RWPE2 (cell line): ENCODE results near the gene NUDT22.

ENCODE experiments used
- ATAC-seq: fragments of 200-7000 bp; cut with Tn5 transposase; 3 replicates; pipeline ENCODE4 v1.9.1; 2021; ENCODE audit warnings: low read depth
- DNase-seq: peaks from one replicate; pipeline ENCODE4 v3.0.0-alpha.2; 2020; ENCODE audit warnings: low spot score
- H3K27ac ChIP-seq: fragments of 450-650 bp; 2 replicates; pipeline ENCODE4 v1.5.1; 2017; ENCODE audit warnings: mild to moderate bottlenecking; ENCODE audit not compliant: poor library complexity, severe bottlenecking
- H3K27me3 ChIP-seq: fragments of 250-450 bp; sonication (Bioruptor Pico); 2 replicates; pipeline ENCODE4 v1.5.1; 2021; ENCODE audit warnings: mild to moderate bottlenecking, moderate library complexity; ENCODE audit not compliant: insufficient read depth, poor library complexity, severe bottlenecking
- H3K36me3 ChIP-seq: fragments of 250-450 bp; sonication (Bioruptor Pico); 2 replicates; pipeline ENCODE4 v1.5.1; 2020; ENCODE audit warnings: low read depth, mild to moderate bottlenecking, moderate library complexity
- H3K4me1 ChIP-seq: fragments of 250-450 bp; sonication (Bioruptor Pico); 2 replicates; pipeline ENCODE4 v1.5.1; 2021; ENCODE audit warnings: mild to moderate bottlenecking, moderate library complexity; ENCODE audit not compliant: insufficient read depth, poor library complexity, severe bottlenecking
- H3K4me3 ChIP-seq: fragments of 250-450 bp; sonication (Bioruptor Pico); 2 replicates; pipeline ENCODE4 v1.5.1; 2021; ENCODE audit warnings: mild to moderate bottlenecking, moderate library complexity; ENCODE audit not compliant: severe bottlenecking
- H3K9me3 ChIP-seq: fragments of 250-450 bp; sonication (Bioruptor Pico); 2 replicates; pipeline ENCODE4 v1.5.1; 2021; ENCODE audit warnings: mild to moderate bottlenecking, moderate library complexity; ENCODE audit not compliant: severe bottlenecking
- TF ChIP-seq, protein P1 (sequence below): fragments of 450-650 bp; IDR thresholded peaks from one replicate; pipeline ENCODE4 v1.5.1; 2017; ENCODE audit warnings: mild to moderate bottlenecking, moderate library complexity; ENCODE audit not compliant: poor library complexity, severe bottlenecking

The NUDT22 gene

DNA sequence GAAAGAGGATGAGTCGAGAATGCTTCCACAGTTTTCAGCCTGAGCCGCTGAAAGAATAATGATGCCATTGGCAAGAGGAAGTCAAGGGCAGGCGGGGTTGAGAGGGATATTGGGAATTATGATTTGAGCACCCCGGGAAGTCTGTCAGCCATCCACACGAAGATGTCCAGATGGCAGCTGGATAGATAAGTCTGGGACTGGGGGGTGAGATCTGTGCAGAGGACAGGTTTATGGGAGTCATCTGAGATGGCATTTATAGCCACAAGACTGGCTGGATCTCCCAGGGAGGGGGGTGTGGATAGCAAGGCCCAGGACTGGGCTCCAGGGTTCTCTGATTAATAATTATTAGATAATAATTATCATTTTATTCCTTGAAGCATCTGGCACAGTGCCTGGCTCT, 45.2 kb upstream of the NUDT22 start:
- H3K4me1 ChIP-seq, result peaks cover 8% of the 10 kb centered on the region
- TF ChIP-seq, protein P1, sequence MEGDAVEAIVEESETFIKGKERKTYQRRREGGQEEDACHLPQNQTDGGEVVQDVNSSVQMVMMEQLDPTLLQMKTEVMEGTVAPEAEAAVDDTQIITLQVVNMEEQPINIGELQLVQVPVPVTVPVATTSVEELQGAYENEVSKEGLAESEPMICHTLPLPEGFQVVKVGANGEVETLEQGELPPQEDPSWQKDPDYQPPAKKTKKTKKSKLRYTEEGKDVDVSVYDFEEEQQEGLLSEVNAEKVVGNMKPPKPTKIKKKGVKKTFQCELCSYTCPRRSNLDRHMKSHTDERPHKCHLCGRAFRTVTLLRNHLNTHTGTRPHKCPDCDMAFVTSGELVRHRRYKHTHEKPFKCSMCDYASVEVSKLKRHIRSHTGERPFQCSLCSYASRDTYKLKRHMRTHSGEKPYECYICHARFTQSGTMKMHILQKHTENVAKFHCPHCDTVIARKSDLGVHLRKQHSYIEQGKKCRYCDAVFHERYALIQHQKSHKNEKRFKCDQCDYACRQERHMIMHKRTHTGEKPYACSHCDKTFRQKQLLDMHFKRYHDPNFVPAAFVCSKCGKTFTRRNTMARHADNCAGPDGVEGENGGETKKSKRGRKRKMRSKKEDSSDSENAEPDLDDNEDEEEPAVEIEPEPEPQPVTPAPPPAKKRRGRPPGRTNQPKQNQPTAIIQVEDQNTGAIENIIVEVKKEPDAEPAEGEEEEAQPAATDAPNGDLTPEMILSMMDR, result no peak
- DNase-seq (no peak), ATAC-seq (no peak)
- no peaks in the 10 kb centered on the region for H3K27me3 ChIP-seq
- H3K4me3 ChIP-seq, result no peak overlapping the region
- H3K36me3 ChIP-seq, result no peaks in the 10 kb centered on the region
- no peaks in the 10 kb centered on the region for H3K9me3 ChIP-seq
- H3K27ac ChIP-seq, result peak overlapping the region; percentile 13

DNA sequence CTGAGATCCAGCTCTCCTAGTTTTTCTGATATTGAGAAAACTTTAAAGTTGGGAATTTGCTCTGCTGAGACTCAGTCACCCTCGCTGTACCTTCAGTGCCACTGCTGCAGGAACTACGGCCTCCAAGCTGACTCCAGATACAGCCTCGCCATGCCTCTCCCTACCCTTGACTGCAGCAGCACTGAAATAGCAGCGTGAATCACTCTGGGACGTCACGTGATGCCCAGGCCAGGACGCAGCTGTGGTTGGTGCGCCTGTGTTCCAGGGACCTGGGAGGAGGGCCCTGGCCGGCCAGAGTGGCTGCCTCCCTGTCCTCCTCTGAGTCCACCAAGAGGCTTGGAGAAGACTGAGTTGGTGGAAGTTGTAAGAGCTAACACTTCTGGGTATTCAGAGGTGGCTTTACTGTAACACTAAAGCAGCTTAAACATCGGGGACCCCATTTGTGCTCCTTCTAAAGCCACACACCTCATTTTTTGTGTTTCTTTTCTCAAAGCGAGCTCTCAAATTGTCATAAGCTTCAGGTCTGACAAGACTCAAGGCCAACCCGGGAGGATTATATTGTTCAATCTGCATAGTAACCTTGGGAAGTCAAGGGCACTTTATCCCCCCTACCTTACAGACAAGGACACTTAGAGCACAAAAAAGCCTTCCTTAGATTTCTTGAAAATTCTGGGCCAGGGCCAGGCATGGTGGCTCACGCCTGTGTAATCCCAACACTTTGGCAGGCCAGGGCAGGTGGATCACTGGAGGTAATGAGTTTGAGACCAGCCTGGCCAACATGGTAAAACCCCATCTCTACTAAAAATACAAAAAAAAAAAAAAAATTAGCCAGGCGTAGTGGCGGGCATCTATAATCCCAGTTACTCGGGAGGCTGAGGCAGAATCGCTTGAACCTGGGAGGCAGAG, 44.3 kb upstream of the NUDT22 start:
- ATAC-seq, result peak; percentile 32
- H3K27ac ChIP-seq, result peak overlapping the region; percentile 13
- H3K36me3 ChIP-seq, result no peaks in the 10 kb centered on the region
- no peaks in the 10 kb centered on the region for H3K9me3 ChIP-seq
- H3K27me3 ChIP-seq, result no peaks in the 10 kb centered on the region
- TF ChIP-seq, protein P1, result no peak
- H3K4me3 ChIP-seq, result no peak overlapping the region
- DNase-seq, result no peak
- H3K4me1 ChIP-seq, result peaks cover 8% of the 10 kb centered on the region

DNA sequence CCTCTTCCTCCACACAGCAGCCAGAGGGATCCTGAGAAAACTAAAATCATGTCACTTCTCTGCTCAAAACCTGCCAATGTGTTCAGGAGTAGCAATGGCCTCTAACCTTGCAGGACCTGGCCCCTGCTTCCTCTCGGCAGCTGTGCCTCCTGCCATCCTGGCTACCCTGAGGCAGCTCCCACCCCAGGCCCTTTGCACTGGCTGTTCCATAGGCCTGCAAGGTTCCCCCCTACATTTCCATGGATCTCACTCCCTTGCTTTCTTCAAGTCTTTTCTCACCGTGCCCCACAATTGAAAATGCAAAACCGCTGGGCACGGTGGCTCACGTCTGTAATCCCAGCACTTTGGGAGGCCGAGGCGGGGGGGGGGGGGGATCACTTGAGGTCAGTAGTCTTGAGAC, 42.2 kb upstream of the NUDT22 start:
- Histone ChIP-seq H3K27me3 (no peaks in the 10 kb centered on the region), H3K27ac (no peak overlapping the region), H3K9me3 (no peaks in the 10 kb centered on the region), H3K4me1 (peaks cover 8% of the 10 kb centered on the region), H3K4me3 (no peak overlapping the region), H3K36me3 (peaks cover 6% of the 10 kb centered on the region)
- ATAC-seq (no peak), DNase-seq (no peak)
- TF ChIP-seq, protein P1, result no peak

DNA sequence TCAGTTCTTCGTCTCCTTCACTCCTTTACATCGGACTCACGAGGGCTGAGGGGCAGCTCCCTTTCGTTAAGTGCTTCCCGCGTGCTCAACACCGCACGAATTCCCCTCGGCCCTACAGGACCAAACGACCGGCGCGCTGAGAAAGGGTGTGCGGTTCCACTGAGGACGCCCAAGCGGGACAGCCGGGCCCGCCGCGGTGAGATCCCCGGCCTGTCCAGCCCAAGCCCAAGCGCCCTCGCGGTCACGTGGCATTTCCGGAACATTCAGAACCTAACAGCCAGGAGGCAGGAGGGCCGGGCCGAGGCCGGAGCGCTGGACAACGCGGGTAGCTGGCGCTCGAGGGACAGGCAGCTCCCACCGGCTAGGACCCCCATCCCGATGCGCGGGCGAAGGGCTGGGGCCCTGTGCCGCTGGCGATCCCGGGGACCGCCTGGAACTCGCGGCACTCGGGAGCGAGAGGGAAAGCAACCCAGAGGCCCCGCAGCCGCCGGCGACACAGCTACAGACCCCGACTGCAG, 40.8 kb upstream of the NUDT22 start:
- Histone ChIP-seq H3K4me1 (peaks cover 8% of the 10 kb centered on the region), H3K4me3 (peak overlapping the region; percentile 48), H3K27me3 (no peaks in the 10 kb centered on the region), H3K27ac (peak overlapping the region; percentile 75), H3K9me3 (no peaks in the 10 kb centered on the region), H3K36me3 (peaks cover 18% of the 10 kb centered on the region)
- DNase-seq (peak; percentile 85), ATAC-seq (peak; percentile 28)
- TF ChIP-seq, protein P1, result no peak
